ENCODE results near the gene HK2. TPM values are rescaled to one million over a fixed set of nuclear protein-coding genes. Genes with fewer than 3 reads are reported as not detected.
"Not testable (repeated sequence)": the region's sequence is repeated elsewhere in the genome, so short reads cannot be mapped to it uniquely, and the experiment has no call there.

The HK2 gene
- 8.2 TPM for total RNA-seq
- 4.8 TPM for polyA plus RNA-seq
- long read RNA-seq, donor 1 = 0 reads
- long read RNA-seq, donor 2, full-length matches to known transcripts = 1 of 8 reads
- long read RNA-seq, donor 2, partial matches to known transcripts = 7 of 8 reads
- long read RNA-seq, donor 2, other reads (novel, unspliced or antisense) = 0 of 8 reads
- long read RNA-seq, donor 3, full-length matches to known transcripts = 2 of 2 reads
- long read RNA-seq, donor 3, partial matches to known transcripts = 0 of 2 reads
- long read RNA-seq, donor 3, other reads (novel, unspliced or antisense) = 0 of 2 reads
- long read RNA-seq, donor 4, partial matches to known transcripts = 24 of 24 reads
- long read RNA-seq, donor 4, other reads (novel, unspliced or antisense) = 0 of 24 reads
- long read RNA-seq, donor 5, full-length matches to known transcripts = 3 of 11 reads
- long read RNA-seq, donor 5, partial matches to known transcripts = 8 of 11 reads
- long read RNA-seq, donor 5, other reads (novel, unspliced or antisense) = 0 of 11 reads
- long read RNA-seq, donor 6, full-length matches to known transcripts = 2 of 2 reads
- long read RNA-seq, donor 6, partial matches to known transcripts = 0 of 2 reads
- long read RNA-seq, donor 6, other reads (novel, unspliced or antisense) = 0 of 2 reads
- long read RNA-seq, donor 7, partial matches to known transcripts = 47 of 47 reads
- long read RNA-seq, donor 7, other reads (novel, unspliced or antisense) = 0 of 47 reads
- long read RNA-seq, donor 8 = 0 reads
- long read RNA-seq, donor 9, full-length matches to known transcripts = 2 of 2 reads
- long read RNA-seq, donor 9, partial matches to known transcripts = 0 of 2 reads
- long read RNA-seq, donor 9, other reads (novel, unspliced or antisense) = 0 of 2 reads
- long read RNA-seq, donor 10, full-length matches to known transcripts = 2 of 11 reads
- long read RNA-seq, donor 10, partial matches to known transcripts = 9 of 11 reads
- long read RNA-seq, donor 10, other reads (novel, unspliced or antisense) = 0 of 11 reads

- Histone ChIP-seq H3K9me3 (ENCODE audit: control insufficient read depth in 2 of 2, insufficient read depth in 1 of 2, low read length in 1 of 2) (no peaks in the 10 kb centered on the region), H3K27ac (ENCODE audit: low read depth in 1 of 2, low read length in 1 of 2) (peak within 1 kb of the TSS; percentile 42 to 64), H3K36me3 (ENCODE audit: control insufficient read depth in 2 of 2, insufficient read depth in 2 of 2, low read length in 1 of 2) (no peaks in the 10 kb centered on the region), H3K4me1 (ENCODE audit: control insufficient read depth in 2 of 2, insufficient read depth in 2 of 2, low read length in 2 of 2) (peaks cover 16 to 34% of the 10 kb centered on the region in 2 donors), H3K4me3 (ENCODE audit: low read length in 2 of 2) (peak within 1 kb of the TSS; percentile 69), H3K27me3 (ENCODE audit: control insufficient read depth in 2 of 2, insufficient read depth in 1 of 2, low read length in 1 of 2) (peaks cover 10 to 11% of the 10 kb centered on the region in 2 donors)
- peak in 8 of 9 donors; percentile 48 to 91 (median 77) for DNase-seq (ENCODE audit: low read depth in 6 of 9, low spot score in 9 of 9)
- WGBS = 11% methylated on average over 67 of the region's 67 CpGs
Observed at GRCh38 chr2:74833418-74834233, at the start of gene HK2. Gene HK2, plus strand, starts transcription at chr2:74834127. Its CDS starts 454 bp downstream, at chr2:74834581.

GRCh38 chr2:74789271-74789670 lies 44.7 kb upstream of the HK2 start:
- WGBS = 68% methylated on average over 2 of the region's 2 CpGs
- no peak overlapping the region for H3K27ac ChIP-seq (ENCODE audit: low read depth in 1 of 2, low read length in 1 of 2)

GRCh38 chr2:74792282-74792681 lies 41.6 kb upstream of the HK2 start:
- Histone ChIP-seq H3K36me3 (ENCODE audit: control insufficient read depth in 2 of 2, insufficient read depth in 2 of 2, low read length in 1 of 2) (no peaks in the 10 kb centered on the region), H3K27ac (ENCODE audit: low read depth in 1 of 2, low read length in 1 of 2) (no peak overlapping the region), H3K4me1 (ENCODE audit: control insufficient read depth in 2 of 2, insufficient read depth in 2 of 2, low read length in 2 of 2) (no peaks in the 10 kb centered on the region), H3K4me3 (ENCODE audit: low read length in 2 of 2) (no peak overlapping the region), H3K9me3 (ENCODE audit: control insufficient read depth in 2 of 2, insufficient read depth in 1 of 2, low read length in 1 of 2) (peaks cover 0 to 2% of the 10 kb centered on the region in 2 donors), H3K27me3 (ENCODE audit: control insufficient read depth in 2 of 2, insufficient read depth in 1 of 2, low read length in 1 of 2) (no peaks in the 10 kb centered on the region)
- WGBS = 97% methylated on average over 5 of the region's 5 CpGs
- DNase-seq (ENCODE audit: low read depth in 6 of 9, low spot score in 9 of 9) = no peak

More at GRCh38 chr2:74789271-74789670, 44.7 kb upstream of the HK2 start:
- Histone ChIP-seq H3K9me3 (ENCODE audit: control insufficient read depth in 2 of 2, insufficient read depth in 1 of 2, low read length in 1 of 2) (peaks cover 0 to 2% of the 10 kb centered on the region in 2 donors), H3K27me3 (ENCODE audit: control insufficient read depth in 2 of 2, insufficient read depth in 1 of 2, low read length in 1 of 2) (no peaks in the 10 kb centered on the region), H3K36me3 (ENCODE audit: control insufficient read depth in 2 of 2, insufficient read depth in 2 of 2, low read length in 1 of 2) (no peaks in the 10 kb centered on the region), H3K4me1 (ENCODE audit: control insufficient read depth in 2 of 2, insufficient read depth in 2 of 2, low read length in 2 of 2) (no peaks in the 10 kb centered on the region), H3K4me3 (ENCODE audit: low read length in 2 of 2) (no peak overlapping the region)
- no peak for DNase-seq (ENCODE audit: low read depth in 6 of 9, low spot score in 9 of 9)

- H3K9me3 ChIP-seq (ENCODE audit: control insufficient read depth in 2 of 2, insufficient read depth in 1 of 2, low read length in 1 of 2); H3K4me1 ChIP-seq (ENCODE audit: control insufficient read depth in 2 of 2, insufficient read depth in 2 of 2, low read length in 2 of 2); DNase-seq (ENCODE audit: low read depth in 6 of 9, low spot score in 9 of 9); H3K27ac ChIP-seq (ENCODE audit: low read depth in 1 of 2, low read length in 1 of 2); H3K27me3 ChIP-seq (ENCODE audit: control insufficient read depth in 2 of 2, insufficient read depth in 1 of 2, low read length in 1 of 2); H3K36me3 ChIP-seq (ENCODE audit: control insufficient read depth in 2 of 2, insufficient read depth in 2 of 2, low read length in 1 of 2); H3K4me3 ChIP-seq (ENCODE audit: low read length in 2 of 2): not testable (repeated sequence)
- WGBS = no CpG with 5 or more reads among the region's 2 CpGs
Observed at GRCh38 chr2:74794878-74795277, 39.0 kb upstream of the HK2 start.

GRCh38 chr2:74806355-74806839 lies 27.5 kb upstream of the HK2 start:
- H3K27ac ChIP-seq (ENCODE audit: low read depth in 1 of 2, low read length in 1 of 2) = no peak overlapping the region
- no peaks in the 10 kb centered on the region for H3K36me3 ChIP-seq (ENCODE audit: control insufficient read depth in 2 of 2, insufficient read depth in 2 of 2, low read length in 1 of 2)
- no peaks in the 10 kb centered on the region for H3K4me1 ChIP-seq (ENCODE audit: control insufficient read depth in 2 of 2, insufficient read depth in 2 of 2, low read length in 2 of 2)
- H3K4me3 ChIP-seq (ENCODE audit: low read length in 2 of 2) = no peak overlapping the region
- 96% methylated on average over 5 of the region's 5 CpGs for WGBS
- H3K9me3 ChIP-seq (ENCODE audit: control insufficient read depth in 2 of 2, insufficient read depth in 1 of 2, low read length in 1 of 2) = no peaks in the 10 kb centered on the region
- no peaks in the 10 kb centered on the region for H3K27me3 ChIP-seq (ENCODE audit: control insufficient read depth in 2 of 2, insufficient read depth in 1 of 2, low read length in 1 of 2)
- DNase-seq (ENCODE audit: low read depth in 6 of 9, low spot score in 9 of 9) = no peak

GRCh38 chr2:74806920-74807319 lies 27.0 kb upstream of the HK2 start:
- Histone ChIP-seq H3K27me3 (ENCODE audit: control insufficient read depth in 2 of 2, insufficient read depth in 1 of 2, low read length in 1 of 2) (no peaks in the 10 kb centered on the region), H3K4me1 (ENCODE audit: control insufficient read depth in 2 of 2, insufficient read depth in 2 of 2, low read length in 2 of 2) (no peaks in the 10 kb centered on the region), H3K4me3 (ENCODE audit: low read length in 2 of 2) (no peak overlapping the region), H3K9me3 (ENCODE audit: control insufficient read depth in 2 of 2, insufficient read depth in 1 of 2, low read length in 1 of 2) (no peaks in the 10 kb centered on the region), H3K27ac (ENCODE audit: low read depth in 1 of 2, low read length in 1 of 2) (no peak overlapping the region), H3K36me3 (ENCODE audit: control insufficient read depth in 2 of 2, insufficient read depth in 2 of 2, low read length in 1 of 2) (no peaks in the 10 kb centered on the region)
- no peak for DNase-seq (ENCODE audit: low read depth in 6 of 9, low spot score in 9 of 9)
- 89% methylated on average over 6 of the region's 6 CpGs for WGBS

GRCh38 chr2:74812787-74813590 lies 20.9 kb upstream of the HK2 start:
- Histone ChIP-seq H3K27ac (ENCODE audit: low read depth in 1 of 2, low read length in 1 of 2) (no peak overlapping the region), H3K36me3 (ENCODE audit: control insufficient read depth in 2 of 2, insufficient read depth in 2 of 2, low read length in 1 of 2) (no peaks in the 10 kb centered on the region), H3K27me3 (ENCODE audit: control insufficient read depth in 2 of 2, insufficient read depth in 1 of 2, low read length in 1 of 2) (no peaks in the 10 kb centered on the region), H3K4me1 (ENCODE audit: control insufficient read depth in 2 of 2, insufficient read depth in 2 of 2, low read length in 2 of 2) (peaks cover 0 to 10% of the 10 kb centered on the region in 2 donors), H3K9me3 (ENCODE audit: control insufficient read depth in 2 of 2, insufficient read depth in 1 of 2, low read length in 1 of 2) (no peaks in the 10 kb centered on the region), H3K4me3 (ENCODE audit: low read length in 2 of 2) (no peak overlapping the region)
- DNase-seq (ENCODE audit: low read depth in 6 of 9, low spot score in 9 of 9) = no peak
- WGBS = 93% methylated on average over 7 of the region's 7 CpGs

- Histone ChIP-seq H3K9me3 (ENCODE audit: control insufficient read depth in 2 of 2, insufficient read depth in 1 of 2, low read length in 1 of 2) (no peaks in the 10 kb centered on the region), H3K27ac (ENCODE audit: low read depth in 1 of 2, low read length in 1 of 2) (no peak overlapping the region), H3K36me3 (ENCODE audit: control insufficient read depth in 2 of 2, insufficient read depth in 2 of 2, low read length in 1 of 2) (no peaks in the 10 kb centered on the region), H3K27me3 (ENCODE audit: control insufficient read depth in 2 of 2, insufficient read depth in 1 of 2, low read length in 1 of 2) (no peaks in the 10 kb centered on the region), H3K4me3 (ENCODE audit: low read length in 2 of 2) (no peak overlapping the region), H3K4me1 (ENCODE audit: control insufficient read depth in 2 of 2, insufficient read depth in 2 of 2, low read length in 2 of 2) (peaks cover 0 to 10% of the 10 kb centered on the region in 2 donors)
- DNase-seq (ENCODE audit: low read depth in 6 of 9, low spot score in 9 of 9) = no peak
- WGBS = 94% methylated on average over 2 of the region's 2 CpGs
Observed at GRCh38 chr2:74814102-74814501, 19.8 kb upstream of the HK2 start.

Data from thymus (tissue), 14 donors.